ENCODE results near the gene OR5C1. TPM values are rescaled to one million over a fixed set of nuclear protein-coding genes. Genes with fewer than 3 reads are reported as not detected.
"Not testable (repeated sequence)": the region's sequence is repeated elsewhere in the genome, so short reads cannot be mapped to it uniquely, and the experiment has no call there.

The OR5C1 gene
- total RNA-seq, 2 donors from 2014 or later, result not detected

DNA sequence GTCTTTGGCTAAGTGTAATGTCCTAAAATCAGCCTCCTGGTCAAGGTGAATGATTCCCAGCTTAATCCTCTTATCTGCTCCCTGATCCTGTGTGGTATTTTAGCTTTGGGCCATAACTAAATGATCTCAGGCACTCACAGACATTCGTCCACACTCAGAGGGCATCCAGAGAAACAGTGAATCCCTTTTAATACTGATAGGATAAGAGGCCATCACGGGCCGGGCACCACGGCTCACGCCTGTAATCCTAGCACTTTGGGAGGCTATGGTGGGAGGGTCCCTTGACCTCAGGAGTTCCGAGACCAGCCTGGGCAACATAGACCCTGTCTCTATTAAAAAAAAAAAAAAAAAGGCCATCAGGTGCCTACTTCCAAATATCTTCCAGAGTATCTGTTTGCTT, 33.3 kb downstream of the OR5C1 start:
- DNase-seq (ENCODE audit: low spot score), result no peak
- no peak for TF ChIP-seq POLR2A (IDR thresholded peaks at IDR 0.05)
- no peak for TF ChIP-seq POLR2AphosphoS5 (IDR thresholded peaks at IDR 0.05)
- TF ChIP-seq, protein P1, sequence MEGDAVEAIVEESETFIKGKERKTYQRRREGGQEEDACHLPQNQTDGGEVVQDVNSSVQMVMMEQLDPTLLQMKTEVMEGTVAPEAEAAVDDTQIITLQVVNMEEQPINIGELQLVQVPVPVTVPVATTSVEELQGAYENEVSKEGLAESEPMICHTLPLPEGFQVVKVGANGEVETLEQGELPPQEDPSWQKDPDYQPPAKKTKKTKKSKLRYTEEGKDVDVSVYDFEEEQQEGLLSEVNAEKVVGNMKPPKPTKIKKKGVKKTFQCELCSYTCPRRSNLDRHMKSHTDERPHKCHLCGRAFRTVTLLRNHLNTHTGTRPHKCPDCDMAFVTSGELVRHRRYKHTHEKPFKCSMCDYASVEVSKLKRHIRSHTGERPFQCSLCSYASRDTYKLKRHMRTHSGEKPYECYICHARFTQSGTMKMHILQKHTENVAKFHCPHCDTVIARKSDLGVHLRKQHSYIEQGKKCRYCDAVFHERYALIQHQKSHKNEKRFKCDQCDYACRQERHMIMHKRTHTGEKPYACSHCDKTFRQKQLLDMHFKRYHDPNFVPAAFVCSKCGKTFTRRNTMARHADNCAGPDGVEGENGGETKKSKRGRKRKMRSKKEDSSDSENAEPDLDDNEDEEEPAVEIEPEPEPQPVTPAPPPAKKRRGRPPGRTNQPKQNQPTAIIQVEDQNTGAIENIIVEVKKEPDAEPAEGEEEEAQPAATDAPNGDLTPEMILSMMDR (IDR thresholded peaks at IDR 0.05), result no peak
- WGBS, result 82% methylated on average over 6 of the region's 6 CpGs
- no peaks in the 10 kb centered on the region for H3K9me3 ChIP-seq
- no peak overlapping the region for H3K27ac ChIP-seq
- no peaks in the 10 kb centered on the region for H3K36me3 ChIP-seq
- no peak overlapping the region for H3K4me3 ChIP-seq
- H3K4me1 ChIP-seq (replicated peaks), result no peaks in the 10 kb centered on the region
- no peaks in the 10 kb centered on the region for H3K27me3 ChIP-seq (replicated peaks; ENCODE audit: insufficient read depth)
- intact Hi-C loops (cut with DNase I), result no loop called here

DNA sequence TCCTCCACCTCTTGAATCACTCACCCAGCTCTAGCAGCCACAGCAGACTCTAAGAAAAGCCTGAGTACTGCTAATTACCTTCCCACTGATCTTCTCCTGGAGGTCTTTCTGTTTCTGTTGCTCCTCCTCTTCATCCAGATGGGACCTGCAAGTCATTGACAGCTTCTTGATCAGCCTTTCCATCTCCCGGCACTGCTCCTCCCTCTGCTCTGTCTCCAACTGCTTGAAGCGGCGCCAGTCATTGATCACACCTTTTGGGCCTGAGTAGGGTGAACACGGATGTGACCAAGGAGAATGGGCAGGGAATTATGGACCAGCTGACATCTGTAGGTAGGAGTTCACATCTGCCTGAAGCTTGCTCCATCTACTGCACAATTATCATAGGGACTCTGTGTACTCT, 34.2 kb downstream of the OR5C1 start:
- H3K9me3 ChIP-seq, result no peaks in the 10 kb centered on the region
- DNase-seq (ENCODE audit: low spot score), result no peak
- TF ChIP-seq POLR2A (IDR thresholded peaks at IDR 0.05) (no peak), POLR2AphosphoS5 (IDR thresholded peaks at IDR 0.05) (no peak)
- TF ChIP-seq, protein P1 (IDR thresholded peaks at IDR 0.05), result no peak
- WGBS, result 93% methylated on average over 4 of the region's 4 CpGs
- no peak overlapping the region for H3K27ac ChIP-seq
- no peaks in the 10 kb centered on the region for H3K27me3 ChIP-seq (replicated peaks; ENCODE audit: insufficient read depth)
- H3K4me3 ChIP-seq, result no peak overlapping the region
- intact Hi-C loops (cut with DNase I), result no loop called here
- no peaks in the 10 kb centered on the region for H3K4me1 ChIP-seq (replicated peaks)
- H3K36me3 ChIP-seq, result no peaks in the 10 kb centered on the region

DNA sequence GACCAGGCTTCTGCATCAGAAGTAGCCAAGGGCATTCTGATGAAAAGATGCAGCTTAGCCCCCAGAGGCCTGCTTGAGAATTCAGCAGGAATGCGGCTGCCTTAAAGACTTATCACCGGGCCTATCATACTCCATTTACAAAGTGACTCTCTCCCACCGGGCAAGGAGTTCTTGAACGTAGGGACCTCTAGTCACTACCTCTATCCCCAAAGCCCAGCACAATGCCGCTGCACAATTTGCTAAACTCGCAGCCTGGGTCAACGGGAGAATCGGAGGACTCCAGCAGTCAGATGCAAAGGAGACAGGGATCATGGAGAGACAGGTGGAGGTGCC, 39.0 kb downstream of the OR5C1 start:
- WGBS, result under 1% methylated on average over 8 of the region's 8 CpGs
- Histone ChIP-seq H3K27me3 (replicated peaks; ENCODE audit: insufficient read depth) (no peaks in the 10 kb centered on the region), H3K9me3 (no peaks in the 10 kb centered on the region), H3K4me1 (replicated peaks) (no peaks in the 10 kb centered on the region), H3K36me3 (no peaks in the 10 kb centered on the region), H3K27ac (peak overlapping the region; percentile 91 to 93), H3K4me3 (peak overlapping the region; percentile 82 to 90)
- intact Hi-C loops (cut with DNase I), result no loop called here
- no peak for TF ChIP-seq POLR2A (IDR thresholded peaks at IDR 0.05)
- TF ChIP-seq POLR2AphosphoS5 (IDR thresholded peaks at IDR 0.05), result no peak
- TF ChIP-seq, protein P1 (IDR thresholded peaks at IDR 0.05), result no peak
- no peak for DNase-seq (ENCODE audit: low spot score)

DNA sequence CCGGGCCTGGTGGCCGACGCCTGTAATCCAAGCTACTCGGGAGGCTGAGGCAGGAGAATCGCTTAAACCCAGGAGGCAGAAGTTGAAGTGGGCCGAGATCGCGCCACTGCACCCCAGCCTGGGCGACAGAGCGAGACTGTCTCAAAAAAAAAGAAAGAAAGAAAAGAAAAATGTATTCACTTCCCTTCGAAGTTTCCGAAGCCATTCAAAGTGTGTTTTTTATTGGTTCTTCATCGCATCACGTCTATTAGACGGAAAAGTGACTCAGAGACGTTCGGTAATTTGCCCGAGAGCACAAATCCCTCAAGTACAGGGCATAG, 40.2 kb downstream of the OR5C1 start:
- DNase-seq (ENCODE audit: low spot score); H3K36me3 ChIP-seq; intact Hi-C loops (cut with DNase I); H3K9me3 ChIP-seq; H3K27me3 ChIP-seq (replicated peaks; ENCODE audit: insufficient read depth); H3K4me1 ChIP-seq (replicated peaks): not testable (repeated sequence)
- 74% methylated on average over 18 of the region's 18 CpGs for WGBS
- peak overlapping the region; percentile 91 to 93 for H3K27ac ChIP-seq
- H3K4me3 ChIP-seq, result peak overlapping the region; percentile 82 to 90

DNA sequence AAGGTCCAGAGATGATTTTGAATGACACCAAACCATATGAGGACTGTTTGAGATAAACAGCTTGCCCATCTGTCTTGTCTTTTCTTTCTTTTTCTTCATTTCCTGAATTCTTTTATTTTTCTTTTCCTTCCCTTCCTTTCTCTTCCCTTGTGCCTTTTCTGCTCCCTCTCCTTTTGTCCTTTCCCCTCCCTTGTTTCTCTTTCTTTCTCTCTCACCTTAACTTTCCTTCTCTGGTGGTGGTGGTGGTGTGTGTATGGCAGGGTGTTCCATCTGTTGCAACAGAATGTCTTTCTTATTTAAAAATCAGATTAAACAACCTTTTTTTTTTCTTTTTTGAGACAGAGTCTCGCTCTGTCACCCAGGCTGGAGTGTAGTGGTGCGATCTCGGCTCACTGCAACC, 43.5 kb downstream of the OR5C1 start:
- H3K4me1 ChIP-seq (replicated peaks), result no peaks in the 10 kb centered on the region
- intact Hi-C loops (cut with DNase I), result no loop called here
- 77% methylated on average over 3 of the region's 3 CpGs for WGBS
- H3K36me3 ChIP-seq, result no peaks in the 10 kb centered on the region
- no peak overlapping the region for H3K4me3 ChIP-seq
- H3K9me3 ChIP-seq, result no peaks in the 10 kb centered on the region
- no peak overlapping the region for H3K27ac ChIP-seq
- H3K27me3 ChIP-seq (replicated peaks; ENCODE audit: insufficient read depth), result no peaks in the 10 kb centered on the region
- TF ChIP-seq POLR2AphosphoS5 (IDR thresholded peaks at IDR 0.05) (no peak), POLR2A (IDR thresholded peaks at IDR 0.05) (no peak)
- TF ChIP-seq, protein P1 (IDR thresholded peaks at IDR 0.05), result no peak
- no peak for DNase-seq (ENCODE audit: low spot score)

Measured in prostate gland (tissue), 2 donors.